Epithelial cell of alveolus of lung (primary cell): Measurements from ENCODE around the gene SH3BP2. TPM values are rescaled to one million over a fixed set of nuclear protein-coding genes. Genes with fewer than 3 reads are reported as not detected.

ENCODE experiments used
- total RNA-seq: library from RNA; depleted of rRNA; stranded (reverse); fragments of >200 nt; gene quantifications from 2 replicates; pipeline ENCODE4 v1.2.1, GENCODE V29; 2015

Gene SH3BP2
- total RNA-seq = 16.7 and 72.2 TPM in 2 replicates

DNA sequence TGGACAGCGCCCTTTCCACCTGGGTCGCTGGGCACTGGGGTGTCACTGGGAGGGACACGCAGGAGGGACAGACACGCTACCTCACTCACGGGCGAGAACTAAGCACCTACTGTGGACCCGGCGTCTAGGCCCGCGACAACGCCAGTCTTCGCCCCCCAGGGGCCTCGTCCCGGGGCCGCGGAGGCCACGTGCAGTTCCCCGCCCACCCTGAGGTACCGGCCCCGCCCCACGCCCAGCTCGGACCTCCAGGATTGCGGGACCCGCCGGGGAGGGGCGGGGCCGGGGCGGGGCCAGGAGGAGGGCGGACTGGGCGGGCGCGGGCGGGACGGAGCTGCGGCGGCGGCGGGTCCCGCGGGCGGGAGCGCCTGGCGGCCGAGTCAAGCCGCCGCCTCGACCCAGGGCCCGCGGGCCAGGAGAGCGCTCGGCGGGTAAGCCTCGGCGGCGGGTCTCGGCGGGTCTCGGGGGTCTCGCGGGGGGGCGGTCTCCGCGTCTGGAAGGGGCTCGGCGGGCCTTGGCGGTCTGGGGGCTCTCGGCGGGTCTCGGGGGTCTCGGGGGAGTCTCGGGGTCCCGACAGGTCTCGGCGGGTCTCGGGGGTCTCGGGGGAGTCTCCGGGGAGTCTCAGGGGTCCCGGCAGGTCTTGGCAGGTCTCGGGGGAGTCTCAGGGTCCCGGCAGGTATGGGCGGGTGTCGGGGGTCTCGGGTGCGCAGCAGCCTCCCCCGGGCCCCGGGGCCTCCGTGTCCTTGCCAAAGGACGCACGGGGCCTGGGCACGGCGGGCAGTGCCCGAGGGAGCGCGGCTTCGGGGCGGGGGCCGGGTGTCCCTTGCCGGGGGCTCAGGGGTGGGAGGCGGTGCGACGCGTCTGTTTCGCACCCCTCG lies at the start of gene SH3BP2:
Gene SH3BP2 (plus strand): TSS at position 375 of the 875 bp plus-strand sequence. CDS start 27,533 bp downstream, outside the sequence.

DNA sequence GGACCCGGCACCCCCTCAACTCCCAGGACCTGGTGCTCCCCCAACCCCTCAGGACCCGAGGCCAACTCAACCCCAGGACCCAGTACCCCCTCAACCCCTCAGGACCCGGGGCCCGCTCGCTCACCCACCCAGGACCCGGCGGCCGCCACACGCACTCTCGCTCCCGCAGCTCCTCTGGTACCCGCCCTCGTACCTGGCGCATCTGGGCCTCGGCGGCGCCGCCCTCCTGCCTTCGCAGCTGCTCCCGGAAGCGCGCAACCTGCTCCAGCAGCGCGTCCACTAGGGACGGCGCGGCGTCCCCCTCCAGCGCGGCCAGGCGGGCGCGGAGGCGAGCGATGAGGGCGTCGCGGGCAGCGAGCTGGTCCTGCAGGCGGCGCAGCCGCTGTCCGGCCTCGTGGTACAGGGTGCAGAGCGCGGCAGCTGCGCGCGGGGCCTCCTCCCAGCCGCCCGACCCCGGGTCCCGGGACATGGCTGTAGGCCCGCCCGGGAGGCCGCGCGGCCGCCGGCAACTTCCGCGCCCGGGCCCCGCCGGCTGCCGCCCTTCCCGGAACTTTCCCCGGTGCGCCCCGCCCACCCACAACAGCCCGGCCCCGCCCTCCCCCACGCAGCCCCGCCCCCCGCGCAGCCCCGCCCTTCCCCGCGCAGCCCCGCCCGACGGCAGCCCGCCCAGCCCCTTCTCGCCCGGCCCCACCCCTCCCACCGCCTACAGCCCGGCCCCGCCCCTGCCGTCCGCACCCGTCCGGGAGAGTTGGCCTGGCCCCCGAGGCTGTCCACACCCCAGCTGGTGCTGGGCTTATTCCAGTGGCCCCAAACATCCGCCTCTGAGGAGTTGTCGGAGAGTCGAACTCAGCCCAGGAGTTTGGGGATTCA lies 36.8 kb upstream of the SH3BP2 start, which contains the start of gene TNIP2:
Gene TNIP2 (minus strand): TSS at position 516 of the 870 bp plus-strand sequence. CDS start 47 bp downstream, at position 469.

DNA sequence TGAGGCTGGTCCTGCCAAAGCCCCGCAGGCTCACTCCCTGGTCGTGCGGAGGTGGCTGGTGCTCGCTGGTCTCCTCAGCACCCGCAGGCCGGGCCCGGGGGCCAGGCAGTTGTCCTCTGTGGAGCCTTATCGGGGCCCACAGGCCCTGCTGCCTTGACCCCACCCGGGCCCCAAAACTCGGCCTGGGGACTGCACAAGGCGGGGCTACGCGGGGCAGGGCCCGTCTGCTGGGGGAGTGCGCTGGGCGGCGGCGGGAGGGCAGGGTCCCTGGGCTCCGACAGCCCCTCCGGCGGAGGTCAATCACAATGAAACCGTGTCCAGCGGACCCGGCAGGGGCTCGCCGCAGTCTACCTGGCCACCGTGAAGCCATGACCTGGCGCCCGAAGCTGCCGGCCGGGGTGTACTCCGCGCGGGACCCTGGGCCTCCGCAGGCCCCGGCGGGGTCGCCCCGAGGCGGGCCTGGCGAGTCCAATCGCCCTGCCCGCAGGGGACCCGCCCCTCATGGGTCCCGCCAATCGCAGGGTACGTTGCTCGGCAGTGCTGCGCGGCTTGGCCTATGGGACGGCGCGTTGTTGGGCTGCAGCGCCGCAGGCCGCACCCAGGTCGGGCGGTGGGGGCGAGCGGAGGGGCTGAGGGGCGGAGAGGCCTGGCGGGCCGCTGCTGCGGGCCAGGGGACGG lies 50.5 kb downstream of the SH3BP2 start, which contains the start of gene ADD1:
Gene ADD1 (plus strand): TSS at position 582 of the 678 bp plus-strand sequence. CDS start 32,072 bp downstream, outside the sequence.

Other genes with a start within 250 kb of the SH3BP2 start
- gene TNIP2, start 36.7 kb upstream of the SH3BP2 start, total RNA-seq = 49.3 and 69.6 TPM in 2 replicates
- 158 and 181 TPM in 2 replicates for gene ADD1, start 50.8 kb downstream of the SH3BP2 start, total RNA-seq
- gene NOP14, start 170.3 kb downstream of the SH3BP2 start, total RNA-seq = 14.1 and 18.8 TPM in 2 replicates
- 3.4 and 4.0 TPM in 2 replicates for gene GRK4, start 170.5 kb downstream of the SH3BP2 start, total RNA-seq